IMR-90 (cell line): ENCODE measurements around the gene ADCK2. TPM values are rescaled to one million over a fixed set of nuclear protein-coding genes. Genes with fewer than 3 reads are reported as not detected.
A peak's percentile ranks its signal among the peaks of the same experiment; 100 is the strongest.

Source experiments
- ATAC-seq: fragments of 200-7000 bp; cut with Tn5 transposase; 2 replicates; pipeline ENCODE4 v1.9.1; 2020; ENCODE audit warnings: low read depth, mild to moderate bottlenecking, moderate library complexity
- BruUV-seq: library from RNA; stranded (reverse); fragments of 400-500 nt; replicated peaks from 2 replicates; lab custom pipeline; 2021; lab: Mats Ljungman, UMichigan
- CTCF ChIA-PET: fragments of 300-600 bp; formaldehyde crosslinking; extraction: SDS; loops from one replicate; lab custom pipeline; 2021; ENCODE audit warnings: antibody characterized with exemption; lab: Yijun Ruan, JAX
- POLR2A ChIA-PET: fragments of 300-600 bp; sonication (Branson Sonifier 250); formaldehyde crosslinking; loops from one replicate; lab custom pipeline; 2022; ENCODE audit warnings: antibody characterized with exemption; ENCODE audit not compliant: unreplicated experiment; lab: Charles Lee
- DNase-seq: peaks from one replicate; pipeline ENCODE4 v3.0.0; 2013
- H2AFZ ChIP-seq: replicated peaks from 2 replicates; pipeline ENCODE3; 2013; ENCODE audit warnings: low read length, mild to moderate bottlenecking; ENCODE audit not compliant: poor library complexity
- H2AK5ac ChIP-seq: 2 replicates; pipeline ENCODE4 v1.6.1; 2013; ENCODE audit warnings: low read depth, low read length, inconsistent platforms
- H2AK9ac ChIP-seq: replicated peaks from 2 replicates; pipeline ENCODE3; 2013; ENCODE audit warnings: mild to moderate bottlenecking, low read depth, low read length, moderate library complexity; ENCODE audit not compliant: poor library complexity
- H2BK120ac ChIP-seq: 2 replicates; pipeline ENCODE4 v1.6.1; 2013; ENCODE audit warnings: low read depth, low read length, inconsistent platforms
- H2BK15ac ChIP-seq: 3 replicates; pipeline ENCODE4 v1.6.1; 2013; ENCODE audit warnings: low read depth, low read length, inconsistent platforms
- H2BK20ac ChIP-seq: 2 replicates; pipeline ENCODE4 v1.6.1; 2013; ENCODE audit warnings: low read depth, mild to moderate bottlenecking, inconsistent platforms, low read length, moderate library complexity
- H2BK5ac ChIP-seq: 2 replicates; pipeline ENCODE4 v1.6.1; 2013; ENCODE audit warnings: mild to moderate bottlenecking, low read depth, low read length, inconsistent platforms; ENCODE audit not compliant: poor library complexity, severe bottlenecking
- H3K14ac ChIP-seq: replicated peaks from 2 replicates; pipeline ENCODE4 v1.6.1; 2013; ENCODE audit warnings: low read depth, low read length, inconsistent platforms
- H3K18ac ChIP-seq: 2 replicates; pipeline ENCODE4 v1.6.1; 2013; ENCODE audit warnings: low read depth, low read length, control low read depth
- H3K23ac ChIP-seq: 2 replicates; pipeline ENCODE4 v1.6.1; 2013; ENCODE audit warnings: low read depth, low read length, inconsistent platforms
- H3K27ac ChIP-seq: 2 replicates; pipeline ENCODE4 v1.5.1; 2013; ENCODE audit warnings: mild to moderate bottlenecking, control low read depth, low read length; ENCODE audit not compliant: insufficient read depth
- H3K27me3 ChIP-seq: 2 replicates; pipeline ENCODE4 v1.6.1; 2013; ENCODE audit warnings: low read length; ENCODE audit not compliant: control insufficient read depth, insufficient read depth
- H3K36me3 ChIP-seq: 2 replicates; pipeline ENCODE4 v1.6.1; 2013; ENCODE audit warnings: low read length, mixed read lengths; ENCODE audit not compliant: control insufficient read depth, insufficient read depth
- H3K4ac ChIP-seq: 2 replicates; pipeline ENCODE4 v1.6.1; 2013; ENCODE audit warnings: low read depth, low read length, inconsistent platforms
- H3K4me1 ChIP-seq: 2 replicates; pipeline ENCODE4 v1.6.1; 2013; ENCODE audit warnings: low read length, mixed read lengths; ENCODE audit not compliant: control insufficient read depth, insufficient read depth
- H3K4me2 ChIP-seq: 2 replicates; pipeline ENCODE4 v1.6.1; 2013; ENCODE audit warnings: low read depth, mild to moderate bottlenecking, control low read depth, low read length, moderate library complexity
- H3K4me3 ChIP-seq: 2 replicates; pipeline ENCODE4 v1.5.1; 2013; ENCODE audit warnings: low read depth, mild to moderate bottlenecking, control low read depth, low read length, moderate library complexity; ENCODE audit not compliant: insufficient read depth
- H3K56ac ChIP-seq: 2 replicates; pipeline ENCODE4 v1.6.1; 2013; ENCODE audit warnings: low read length, inconsistent platforms; ENCODE audit not compliant: insufficient read depth; ENCODE audit errors: extremely low read depth
- H3K79me1 ChIP-seq, 2 experiments: 2 replicates each; pipeline ENCODE4 v1.6.1; 2013; ENCODE audit warnings: low read length in 2 of 2, inconsistent platforms in 1 of 2, low read depth in 1 of 2
- H3K9ac ChIP-seq: 2 replicates; pipeline ENCODE4 v1.6.1; 2013; ENCODE audit warnings: low read depth, low read length, control low read depth
- H3K9me1 ChIP-seq: 2 replicates; pipeline ENCODE4 v1.6.1; 2013; ENCODE audit warnings: low read length, inconsistent platforms; ENCODE audit not compliant: insufficient read depth
- H3K9me3 ChIP-seq: 2 replicates; pipeline ENCODE4 v1.6.1; 2013; ENCODE audit warnings: low read length; ENCODE audit not compliant: control insufficient read depth, insufficient read depth
- H4K20me1 ChIP-seq: 2 replicates; pipeline ENCODE4 v1.6.1; 2013; ENCODE audit warnings: low read length, inconsistent platforms; ENCODE audit not compliant: insufficient read depth
- H4K5ac ChIP-seq: 2 replicates; pipeline ENCODE4 v1.6.1; 2013; ENCODE audit warnings: mild to moderate bottlenecking, low read depth, low read length, control low read depth
- H4K8ac ChIP-seq, 2 experiments: 2 replicates each; pipeline ENCODE4 v1.6.1; 2013; ENCODE audit warnings: low read depth in 2 of 2, low read length in 2 of 2, control low read depth in 1 of 2, inconsistent platforms in 1 of 2
- H4K91ac ChIP-seq: 2 replicates; pipeline ENCODE4 v1.6.1; 2013; ENCODE audit warnings: low read depth, low read length, inconsistent platforms; ENCODE audit not compliant: insufficient read depth
- CTCF ChIP-seq: conservative IDR thresholded peaks from 2 replicates; pipeline ENCODE4 v1.5.1; 2012; ENCODE audit warnings: mild to moderate bottlenecking, low read depth, low read length, improper control_type of control experiment
- WGBS, 2 experiments: methylation state at CpG; one replicate each; pipeline versions ENCODE4 v1.1.5 to v1.1.7; 2013; ENCODE audit warnings: missing lambda C conversion rate in 2 of 2; ENCODE audit not compliant: insufficient read length in 1 of 2; ENCODE audit errors: extremely low coverage in 2 of 2; 5-methylcytosine and 5-hydroxymethylcytosine counted together
- dilution Hi-C: fragments of 300-500 bp; cut with HindIII; formaldehyde crosslinking; loops from one replicate; pipeline ENCODE4 v1.14.3; 2018; ENCODE audit warnings: low sequenced_read_pairs; ENCODE audit not compliant: unreplicated experiment
- in situ Hi-C: fragments of 300-500 bp; cut with MboI; formaldehyde crosslinking; loops from 3 replicates; pipeline ENCODE4 v1.14.3; 2019; ENCODE audit warnings: low sequenced_read_pairs, inconsistent platforms, mixed read lengths
- intact Hi-C: fragments of 100-400 bp; cut with micrococcal nuclease; formaldehyde crosslinking; loops from 2 replicates; pipeline ENCODE4 v1.10.0; 2022
- polyA plus RNA-seq, 3 experiments: library from polyadenylated mRNA; depleted of rRNA; stranded (reverse); fragments of >200 nt; gene quantifications; 2 replicates each; pipeline ENCODE4 v1.2.3, GENCODE V29; 2012; ENCODE audit warnings: low replicate concordance in 1 of 3
- total RNA-seq: library from RNA; depleted of rRNA; stranded (reverse); fragments of >200 nt; gene quantifications from 2 replicates; pipeline ENCODE4 v1.2.3, GENCODE V29; 2012
- TF ChIP-seq, protein P1 (sequence below): fragments of 150-350 bp; IDR thresholded peaks from 2 replicates; pipeline ENCODE4 v1.6.1; 2017; ENCODE audit warnings: mild to moderate bottlenecking, antibody characterized with exemption, low read length, low read depth

The ADCK2 gene
- total and polyA plus RNA-seq, 2 of the 4 experiments (the other 2 are of a cell fraction): 7.1 to 10.0 TPM

DNA sequence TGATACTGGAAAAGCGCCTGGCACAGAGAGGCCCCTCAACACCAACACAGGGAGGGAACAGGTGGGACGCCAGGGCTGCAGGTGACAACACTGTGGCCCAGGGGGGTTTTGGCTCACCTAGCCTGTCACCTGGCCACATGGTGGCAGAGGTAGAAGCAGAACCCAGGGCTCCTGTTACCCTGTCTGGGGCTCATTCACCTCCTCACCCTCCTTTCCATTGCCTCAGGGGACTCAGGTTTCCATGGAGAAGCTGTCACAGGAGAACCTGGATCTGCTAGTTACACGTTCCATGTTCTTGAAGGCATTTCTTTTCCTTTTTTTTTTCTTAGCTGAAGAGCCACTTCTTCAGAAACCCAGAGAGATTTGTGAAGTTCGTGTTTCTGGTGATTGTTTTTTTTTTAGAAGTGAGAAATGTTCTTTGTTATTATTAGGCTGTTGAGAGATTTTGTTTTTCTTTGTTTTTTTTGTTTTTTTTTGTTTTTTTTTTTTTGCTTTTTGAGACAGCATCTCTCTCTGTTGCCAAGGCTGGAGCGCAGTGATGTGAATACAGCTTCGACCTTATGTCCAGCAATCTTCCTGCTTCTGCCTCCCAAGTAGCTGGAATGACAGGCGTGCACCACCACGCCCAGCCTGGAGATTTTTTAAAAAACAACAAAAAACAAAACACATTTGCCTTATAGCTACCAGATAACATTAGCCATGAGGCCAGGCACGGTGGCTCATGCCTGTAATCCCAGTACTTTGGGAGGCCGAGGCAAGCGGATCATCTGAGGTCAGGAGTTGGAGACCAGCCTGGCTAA lies 48.2 kb upstream of the ADCK2 start:
- WGBS, 2 experiments: no CpG with 5 or more reads among the region's 11 CpGs
- CTCF ChIA-PET: interaction anchor here (0.9 kb wide), 1 partner anchor 22 kb away, joined by 3 read pairs; no protein-coding TSS in a partner anchor
- H4K5ac ChIP-seq: peak overlapping the region; percentile 6; the same call in 1 of the 2 replicates
- H3K9ac ChIP-seq: no peak overlapping the region
- H3K4me2 ChIP-seq: no peak overlapping the region
- H3K27me3 ChIP-seq: no peaks in the 10 kb centered on the region
- H3K36me3 ChIP-seq: peaks cover 15% of the 10 kb centered on the region
- no peak overlapping the region for H3K56ac ChIP-seq
- no peaks in the 10 kb centered on the region; the same call in 1 of the 2 replicates for H4K20me1 ChIP-seq
- H2AFZ ChIP-seq: no peak overlapping the region
- intact Hi-C loops (no loop called here), dilution Hi-C loops (no loop called here), in situ Hi-C loops (no loop called here)
- DNase-seq: no peak
- H3K79me1 ChIP-seq: peaks cover 17 to 66% of the 10 kb centered on the region in 2 experiments
- H2BK15ac ChIP-seq: peak overlapping the region; percentile 29; the same call in 2 of the 3 replicates
- H2BK5ac ChIP-seq: peak overlapping the region; percentile 51
- peaks cover 19% of the 10 kb centered on the region for H3K4me1 ChIP-seq
- H2BK20ac ChIP-seq: peak overlapping the region; percentile 70; the same call in 1 of the 2 replicates
- peak overlapping the region; percentile 1; the same call in 1 of the 2 replicates for H3K27ac ChIP-seq
- H3K4me3 ChIP-seq: no peak overlapping the region
- TF ChIP-seq, protein P1, sequence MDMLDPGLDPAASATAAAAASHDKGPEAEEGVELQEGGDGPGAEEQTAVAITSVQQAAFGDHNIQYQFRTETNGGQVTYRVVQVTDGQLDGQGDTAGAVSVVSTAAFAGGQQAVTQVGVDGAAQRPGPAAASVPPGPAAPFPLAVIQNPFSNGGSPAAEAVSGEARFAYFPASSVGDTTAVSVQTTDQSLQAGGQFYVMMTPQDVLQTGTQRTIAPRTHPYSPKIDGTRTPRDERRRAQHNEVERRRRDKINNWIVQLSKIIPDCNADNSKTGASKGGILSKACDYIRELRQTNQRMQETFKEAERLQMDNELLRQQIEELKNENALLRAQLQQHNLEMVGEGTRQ: no peak
- no peak for TF ChIP-seq CTCF
- H2AK9ac ChIP-seq: no peak overlapping the region
- no TSS peak for BruUV-seq
- no peaks in the 10 kb centered on the region for H3K9me3 ChIP-seq
- H3K9me1 ChIP-seq: peaks cover 18% of the 10 kb centered on the region; the same call in 1 of the 2 replicates
- no peak for ATAC-seq
- H3K4ac ChIP-seq: peak overlapping the region; percentile 82
- peak overlapping the region; percentile 77; the same call in 1 of the 2 replicates for H2AK5ac ChIP-seq
- peak overlapping the region; percentile 39 to 48; a peak in 3 of 4 replicates for H4K8ac ChIP-seq
- H3K18ac ChIP-seq: peak overlapping the region; percentile 2; the same call in 1 of the 2 replicates
- H4K91ac ChIP-seq: peak overlapping the region; percentile 77
- H2BK120ac ChIP-seq: peak overlapping the region; percentile 69; the same call in 1 of the 2 replicates
- 0 out of 2 replicates have a peak overlapping the region, but pooled peaks have one; percentile 71 for H3K14ac ChIP-seq
- POLR2A ChIA-PET: no interaction called here
- no peak overlapping the region for H3K23ac ChIP-seq
